ENCODE measurements around the gene FEZF1. TPM values are rescaled to one million over a fixed set of nuclear protein-coding genes. Genes with fewer than 3 reads are reported as not detected.

Gene FEZF1
- total RNA-seq, 5 donors from 2014 or later (not counting 1 experiment from before 2014, with no cell fraction given), result not detected

Other genes with a start within 250 kb of the FEZF1 start
- 1 to 10 TPM; 2.5 to 5.4 (median 3.3) TPM for gene AASS, start 160.5 kb downstream of the FEZF1 start, total RNA-seq

Measured in T-cell (primary cell).